Heart left ventricle (tissue), 16 donors: Measurements from ENCODE around the gene SHTN1. TPM values are rescaled to one million over a fixed set of nuclear protein-coding genes. Genes with fewer than 3 reads are reported as not detected.

Source experiments
- ATAC-seq, 4 donors: fragments of 200-7000 bp; cut with Tn5 transposase; one replicate each; pipeline ENCODE4 v1.9.1; 2020 to 2022; ENCODE audit warnings: moderate library complexity in 4 of 4, mild to moderate bottlenecking in 3 of 4, moderate number of reproducible peaks in 1 of 4
- DNase-seq, 5 donors: peaks; one replicate each; pipeline ENCODE4 v3.0.0-alpha.2; 2020
- H3K27ac ChIP-seq, 12 donors: fragments of 200-600 bp; sonication (generic) in 4 of 12; one replicate each; pipeline versions ENCODE4 v1.5.0 to v1.8.0; 2016 to 2022; ENCODE audit warnings: mild to moderate bottlenecking in 2 of 12
- H3K27me3 ChIP-seq, 9 donors: fragments of 200-600 bp; sonication (generic) in 2 of 9; one replicate each; pipeline versions ENCODE4 v1.5.1 to v1.8.0; 2016 to 2022; ENCODE audit warnings: mild to moderate bottlenecking in 3 of 9
- H3K36me3 ChIP-seq, 9 donors: fragments of 200-600 bp; sonication (generic) in 2 of 9; one replicate each; pipeline versions ENCODE4 v1.5.0 to v1.8.0; 2018 to 2022; ENCODE audit warnings: mild to moderate bottlenecking in 2 of 9
- H3K4me1 ChIP-seq, 12 donors: fragments of 200-600 bp; sonication (generic) in 4 of 12; one replicate each; pipeline versions ENCODE4 v1.5.0 to v1.8.0; 2016 to 2022; ENCODE audit warnings: mild to moderate bottlenecking in 3 of 12
- H3K4me3 ChIP-seq, 12 donors: fragments of 200-600 bp; sonication (generic) in 4 of 12; one replicate each; pipeline versions ENCODE4 v1.5.0 to v1.8.0; 2017 to 2022; ENCODE audit warnings: mild to moderate bottlenecking in 9 of 12, moderate library complexity in 4 of 12
- H3K9me3 ChIP-seq, 12 donors: fragments of 200-600 bp; sonication (generic) in 4 of 12; one replicate each; pipeline versions ENCODE4 v1.5.0 to v1.8.0; 2016 to 2022; ENCODE audit warnings: mild to moderate bottlenecking in 1 of 12
- CTCF ChIP-seq, 12 donors: fragments of 200-600 bp; sonication (generic) in 4 of 12; IDR thresholded peaks; one replicate each; pipeline versions ENCODE4 v1.5.0 to v1.8.0; 2018 to 2022; ENCODE audit warnings: antibody characterized with exemption in 12 of 12, mild to moderate bottlenecking in 5 of 12
- POLR2A ChIP-seq, 2 donors: fragments of 450-650 bp; IDR thresholded peaks; one replicate each; pipeline ENCODE4 v1.6.1; 2017; ENCODE audit warnings: antibody characterized with exemption in 2 of 2, mild to moderate bottlenecking in 2 of 2, moderate library complexity in 2 of 2
- WGBS, 4 donors: extraction: QIAGEN DNeasy Blood & Tissue Kit in 2 of 4; methylation state at CpG; one replicate each; pipeline versions ENCODE4 v1.1.5 to v1.1.7; 2013 to 2018; 5-methylcytosine and 5-hydroxymethylcytosine counted together
- intact Hi-C, 10 donors: fragments of 100-400 bp; cut with DNase I; formaldehyde crosslinking; loops; one replicate each; pipeline versions ENCODE4 v1.11.1 to v1.14.2; 2022
- polyA plus RNA-seq, 2 donors: library from polyadenylated mRNA; stranded (reverse); fragments of 200-250 nt; gene quantifications; one replicate each; pipeline ENCODE4 v1.2.3, GENCODE V29; 2013
- total RNA-seq, 9 donors: library from RNA; depleted of rRNA in 2 of 9; stranded (reverse); fragments of >200 nt in 2 of 9; fragmentation: NEBNext Ultra II Directional in 3 of 9; extraction: Animal tissue kit (Norgen Biotek cat#: 25700) in 3 of 9; gene quantifications; one replicate each; pipeline versions ENCODE4 v1.1.0 to v1.2.4, GENCODE V29; 2016 to 2023
- donor health status: ischemic (EF 13 %, LVEDD 7.1; RV severe dilation, severe dysfunction).
- donor health status: healthy with polysubstance abuse.
- donor health status: DM: no; HTN: yes; CAD: no.
- donor health status: DM: no; HTN: no; CAD: no.
- donor health status: ischemic (EF 25% LVEDD 6.9; RV normal size, moderate dysfunction).
- donor health status: ischemic (EF 25% LVEDD 5.7; RV mildly dilated, moderate dysfunction).
- donor health status: healthy.
- donor health status: DM: yes; HTN: yes; CAD: no.
- donor health status: ischemic (EF 35%, LVEDD 5.7; RV mildly dilated, moderate dysfunction).
- donor health status: nonischemic (EF 11% LVEDD 7.7; RV severe dilation, severe dysfunction).
- donor health status: DM: yes; HTN: yes; CAD: no.
- donor health status: PGD.
- donor health status: ischemic (EF 29% LVEDD 5.4; RV normal size, mild dysfunction).
- donor health status: nonischemic (EF 23%, LVEDD 6.1; RV moderate dilation, normal function).

The SHTN1 gene
- total and polyA plus RNA-seq, 11 donors: 1.2 to 16.5 (median 2.5) TPM

- H3K9me3 ChIP-seq: no peaks in the 10 kb centered on the region
- no peaks in the 10 kb centered on the region for H3K36me3 ChIP-seq
- no peak for DNase-seq
- no peak overlapping the region for H3K4me3 ChIP-seq
- H3K4me1 ChIP-seq: no peaks in the 10 kb centered on the region
- H3K27ac ChIP-seq: no peak overlapping the region
- no peak for TF ChIP-seq POLR2A (IDR thresholded peaks at IDR 0.05)
- 87 to 90% (median 89%) methylated on average over 8 of the region's 8 CpGs for WGBS, 4 donors
- H3K27me3 ChIP-seq: no peaks in the 10 kb centered on the region
- ATAC-seq: no peak
- intact Hi-C loops: no loop called here
These were observed 11.3 kb upstream of the SHTN1 start for GRCh38 chr10:117016266-117016665.

- Histone ChIP-seq H3K4me1 (no peaks in the 10 kb centered on the region), H3K27ac (no peak overlapping the region), H3K27me3 (peaks cover 0 to 2% (median 0%) of the 10 kb centered on the region in 9 donors), H3K36me3 (no peaks in the 10 kb centered on the region), H3K4me3 (no peak overlapping the region), H3K9me3 (no peaks in the 10 kb centered on the region)
- ATAC-seq (no peak), DNase-seq (no peak)
- TF ChIP-seq POLR2A (IDR thresholded peaks at IDR 0.05) (no peak), CTCF (IDR thresholded peaks at IDR 0.05) (no peak)
- intact Hi-C loops: no loop called here
These were observed 9.8 kb upstream of the SHTN1 start for GRCh38 chr10:117014835-117015234.

- Histone ChIP-seq H3K9me3 (no peaks in the 10 kb centered on the region), H3K4me1 (peaks cover 0 to 17% (median 0%) of the 10 kb centered on the region in 12 donors), H3K36me3 (no peaks in the 10 kb centered on the region), H3K27ac (no peak overlapping the region), H3K4me3 (no peak overlapping the region), H3K27me3 (peaks cover 0 to 5% (median 2%) of the 10 kb centered on the region in 9 donors)
- no peak for TF ChIP-seq POLR2A (IDR thresholded peaks at IDR 0.05)
- TF ChIP-seq CTCF (IDR thresholded peaks at IDR 0.05): no peak
- ATAC-seq (no peak), DNase-seq (no peak)
- 93 to 95% (median 93%) methylated on average over 3 of the region's 3 CpGs for WGBS, 4 donors
- intact Hi-C loops: no loop called here
These were observed 2.1 kb upstream of the SHTN1 start for GRCh38 chr10:117007080-117007479.

- H3K27me3 ChIP-seq: peaks cover 0 to 5% (median 0%) of the 10 kb centered on the region in 9 donors
- intact Hi-C loops: no loop called here
- H3K27ac ChIP-seq: peak overlapping the region in 2 of 12 donors; percentile 71 to 88
- H3K36me3 ChIP-seq: no peaks in the 10 kb centered on the region
- no peak for TF ChIP-seq CTCF (IDR thresholded peaks at IDR 0.05)
- TF ChIP-seq POLR2A (IDR thresholded peaks at IDR 0.05): no peak
- H3K9me3 ChIP-seq: no peaks in the 10 kb centered on the region
- peak overlapping the region; percentile 39 to 95 (median 72) for H3K4me3 ChIP-seq
- peaks cover 0 to 17% (median 0%) of the 10 kb centered on the region in 12 donors for H3K4me1 ChIP-seq
- peak in 1 of 5 donors; percentile 8 for DNase-seq
- ATAC-seq: peak in 3 of 4 donors; percentile 21 to 32 (median 28)
- WGBS, 4 donors: 4 to 33% (median 17%) methylated on average over 4 to 21 of the region's 21 CpGs
These were observed 604 bp upstream of the SHTN1 start for GRCh38 chr10:117005527-117006055.
